ENCODE results near the gene SYCE1. TPM values are rescaled to one million over a fixed set of nuclear protein-coding genes. Genes with fewer than 3 reads are reported as not detected.

SYCE1 gene
- total and polyA plus RNA-seq, 2 donors (not counting 1 experiment from before 2014, with no cell fraction given): 0.17 to 0.30 TPM

- H3K27me3 ChIP-seq (ENCODE audit: control insufficient read depth, insufficient read depth, low read length): peaks cover 24% of the 10 kb centered on the region
- H3K9me3 ChIP-seq (ENCODE audit: control insufficient read depth, insufficient read depth, low read depth, low read length): no peaks in the 10 kb centered on the region
- no peak for DNase-seq (ENCODE audit: low read depth in 2 of 2)
- no peaks in the 10 kb centered on the region for H3K79me2 ChIP-seq (ENCODE audit: control insufficient read depth, insufficient read depth, low read length)
- H2AFZ ChIP-seq (ENCODE audit: low read length): no peak overlapping the region
- TF ChIP-seq EZH2 (IDR thresholded peaks at IDR 0.05; ENCODE audit: low read length, missing control alignments): no peak
- TF ChIP-seq CTCF (conservative IDR thresholded peaks at IDR 0.05 in 1 of 2, IDR thresholded peaks at IDR 0.05 in 1 of 2; ENCODE audit: low read depth in 1 of 2, low read length in 2 of 2): no peak
- H3K4me1 ChIP-seq (ENCODE audit: control insufficient read depth, extremely low read depth, insufficient read depth, low read length): no peaks in the 10 kb centered on the region
- no peak overlapping the region for H3K9ac ChIP-seq (ENCODE audit: insufficient read depth, low read length)
- H3K4me3 ChIP-seq (replicated peaks in 1 of 4; ENCODE audit: control extremely low read depth in 1 of 4, insufficient read depth in 1 of 4, low read depth in 3 of 4, low read length in 4 of 4): no peak overlapping the region
- no peaks in the 10 kb centered on the region for H3K36me3 ChIP-seq (ENCODE audit: control insufficient read depth, insufficient read depth, low read length)
- no peaks in the 10 kb centered on the region for H4K20me1 ChIP-seq (ENCODE audit: control insufficient read depth, extremely low read depth, insufficient read depth, low read length)
- H3K4me2 ChIP-seq (ENCODE audit: extremely low read depth, insufficient read depth, low read length): no peak overlapping the region
- H3K27ac ChIP-seq (ENCODE audit: insufficient read depth, low read length): no peak overlapping the region
Measured at GRCh38 chr10:133530506-133530905, 34.9 kb downstream of the SYCE1 start.

GRCh38 chr10:133529576-133529946 lies 35.8 kb downstream of the SYCE1 start:
- Histone ChIP-seq H3K27ac (ENCODE audit: insufficient read depth, low read length) (no peak overlapping the region), H2AFZ (ENCODE audit: low read length) (no peak overlapping the region), H3K4me1 (ENCODE audit: control insufficient read depth, extremely low read depth, insufficient read depth, low read length) (no peaks in the 10 kb centered on the region), H3K4me2 (ENCODE audit: extremely low read depth, insufficient read depth, low read length) (no peak overlapping the region), H3K36me3 (ENCODE audit: control insufficient read depth, insufficient read depth, low read length) (no peaks in the 10 kb centered on the region), H3K4me3 (replicated peaks in 1 of 4; ENCODE audit: control extremely low read depth in 1 of 4, insufficient read depth in 1 of 4, low read depth in 3 of 4, low read length in 4 of 4) (no peak overlapping the region), H4K20me1 (ENCODE audit: control insufficient read depth, extremely low read depth, insufficient read depth, low read length) (no peaks in the 10 kb centered on the region), H3K27me3 (ENCODE audit: control insufficient read depth, insufficient read depth, low read length) (peaks cover 25% of the 10 kb centered on the region), H3K9me3 (ENCODE audit: control insufficient read depth, insufficient read depth, low read depth, low read length) (no peaks in the 10 kb centered on the region), H3K9ac (ENCODE audit: insufficient read depth, low read length) (no peak overlapping the region), H3K79me2 (ENCODE audit: control insufficient read depth, insufficient read depth, low read length) (no peaks in the 10 kb centered on the region)
- DNase-seq (ENCODE audit: low read depth in 2 of 2): no peak
- TF ChIP-seq EZH2 (IDR thresholded peaks at IDR 0.05; ENCODE audit: low read length, missing control alignments): no peak
- TF ChIP-seq CTCF (conservative IDR thresholded peaks at IDR 0.05 in 1 of 2, IDR thresholded peaks at IDR 0.05 in 1 of 2; ENCODE audit: low read depth in 1 of 2, low read length in 2 of 2): no peak

GRCh38 chr10:133528845-133529575 lies 36.4 kb downstream of the SYCE1 start:
- no peak overlapping the region for H3K9ac ChIP-seq (ENCODE audit: insufficient read depth, low read length)
- H3K4me3 ChIP-seq (replicated peaks in 1 of 4; ENCODE audit: control extremely low read depth in 1 of 4, insufficient read depth in 1 of 4, low read depth in 3 of 4, low read length in 4 of 4): no peak overlapping the region
- no peaks in the 10 kb centered on the region for H3K79me2 ChIP-seq (ENCODE audit: control insufficient read depth, insufficient read depth, low read length)
- H3K9me3 ChIP-seq (ENCODE audit: control insufficient read depth, insufficient read depth, low read depth, low read length): no peaks in the 10 kb centered on the region
- H3K4me1 ChIP-seq (ENCODE audit: control insufficient read depth, extremely low read depth, insufficient read depth, low read length): no peaks in the 10 kb centered on the region
- no peaks in the 10 kb centered on the region for H4K20me1 ChIP-seq (ENCODE audit: control insufficient read depth, extremely low read depth, insufficient read depth, low read length)
- TF ChIP-seq EZH2 (IDR thresholded peaks at IDR 0.05; ENCODE audit: low read length, missing control alignments) (no peak), CTCF (conservative IDR thresholded peaks at IDR 0.05 in 1 of 2, IDR thresholded peaks at IDR 0.05 in 1 of 2; ENCODE audit: low read depth in 1 of 2, low read length in 2 of 2) (no peak)
- no peaks in the 10 kb centered on the region for H3K36me3 ChIP-seq (ENCODE audit: control insufficient read depth, insufficient read depth, low read length)
- no peak overlapping the region for H3K27ac ChIP-seq (ENCODE audit: insufficient read depth, low read length)
- no peak overlapping the region for H3K4me2 ChIP-seq (ENCODE audit: extremely low read depth, insufficient read depth, low read length)
- peak in 1 of 2 donors; percentile 28 for DNase-seq (ENCODE audit: low read depth in 2 of 2)
- H2AFZ ChIP-seq (ENCODE audit: low read length): no peak overlapping the region
- peaks cover 25% of the 10 kb centered on the region for H3K27me3 ChIP-seq (ENCODE audit: control insufficient read depth, insufficient read depth, low read length)
